SK-N-SH treated with all-trans-retinoic acid at 6 μM for 48 hours (cell line): ENCODE results near the gene TRAPPC4.
A peak's percentile ranks its signal among the peaks of the same experiment; 100 is the strongest.

Experiments used
- ATAC-seq: fragments of 200-7000 bp; cut with Tn5 transposase; 3 replicates; pipeline ENCODE4 v1.9.1; 2020; ENCODE audit warnings: mild to moderate bottlenecking, moderate library complexity
- ARNTL ChIP-seq: fragments of 450-650 bp; formaldehyde crosslinking; IDR thresholded peaks from 2 replicates; pipeline ENCODE4 v1.5.0; 2020; ENCODE audit warnings: low read depth, mild to moderate bottlenecking, moderate library complexity, borderline replicate concordance
- BACH2 ChIP-seq: fragments of 250-450 bp; sonication (Bioruptor Pico); IDR thresholded peaks from 2 replicates; pipeline ENCODE4 v1.9.0; 2021; ENCODE audit warnings: mild to moderate bottlenecking, borderline replicate concordance
- CREB5 ChIP-seq: fragments of 250-450 bp; sonication (Bioruptor Pico); IDR thresholded peaks from 2 replicates; pipeline ENCODE4 v1.5.1; 2020; ENCODE audit warnings: low read depth, mild to moderate bottlenecking, moderate library complexity
- CSDC2 ChIP-seq: fragments of 250-450 bp; sonication (Bioruptor Pico); IDR thresholded peaks from 2 replicates; pipeline ENCODE4 v1.5.0; 2020; ENCODE audit warnings: mild to moderate bottlenecking, moderate library complexity
- ESRRG ChIP-seq: fragments of 250-450 bp; sonication (Bioruptor Pico); IDR thresholded peaks from 2 replicates; pipeline ENCODE4 v1.6.1; 2021; ENCODE audit warnings: mild to moderate bottlenecking
- GLIS3 ChIP-seq: fragments of 250-450 bp; sonication (Bioruptor Pico); IDR thresholded peaks from 2 replicates; pipeline ENCODE4 v1.5.0; 2020; ENCODE audit warnings: mild to moderate bottlenecking, moderate library complexity
- ISL1 ChIP-seq: fragments of 250-450 bp; sonication (Bioruptor Pico); IDR thresholded peaks from 2 replicates; pipeline ENCODE4 v2.1.2; 2022; ENCODE audit warnings: mild to moderate bottlenecking, moderate library complexity
- OSR1 ChIP-seq: fragments of 250-450 bp; sonication (Bioruptor Pico); IDR thresholded peaks from 2 replicates; pipeline ENCODE4 v1.8.0; 2022; ENCODE audit warnings: moderate library complexity, mild to moderate bottlenecking, inconsistent platforms
- PATZ1 ChIP-seq: fragments of 250-450 bp; sonication (Bioruptor Pico); IDR thresholded peaks from 2 replicates; pipeline ENCODE4 v1.8.0; 2020; ENCODE audit warnings: mild to moderate bottlenecking, moderate library complexity, borderline replicate concordance
- POU6F1 ChIP-seq: fragments of 250-450 bp; sonication (Bioruptor Pico); IDR thresholded peaks from 2 replicates; pipeline ENCODE4 v1.8.0; 2021; ENCODE audit warnings: low read depth, mild to moderate bottlenecking, moderate library complexity, borderline replicate concordance
- PPARA ChIP-seq: fragments of 250-450 bp; sonication (Bioruptor Pico); IDR thresholded peaks from 2 replicates; pipeline ENCODE4 v1.5.0; 2020; ENCODE audit warnings: mild to moderate bottlenecking, borderline replicate concordance
- RARB ChIP-seq: fragments of 250-450 bp; sonication (Bioruptor Pico); IDR thresholded peaks from 2 replicates; pipeline ENCODE4 v1.8.0; 2021; ENCODE audit warnings: mild to moderate bottlenecking, moderate library complexity
- SNAI2 ChIP-seq: fragments of 250-450 bp; sonication (Bioruptor Pico); IDR thresholded peaks from 2 replicates; pipeline ENCODE4 v1.5.0; 2020; ENCODE audit warnings: mild to moderate bottlenecking, moderate library complexity
- TCF4 ChIP-seq: fragments of 250-450 bp; sonication (Bioruptor Pico); IDR thresholded peaks from 2 replicates; pipeline ENCODE4 v1.8.0; 2021; ENCODE audit warnings: mild to moderate bottlenecking, moderate library complexity, borderline replicate concordance
- TOX ChIP-seq: fragments of 250-450 bp; sonication (Bioruptor Pico); IDR thresholded peaks from 2 replicates; pipeline ENCODE4 v1.8.0; 2021; ENCODE audit warnings: mild to moderate bottlenecking, moderate library complexity, borderline replicate concordance
- ZC3H10 ChIP-seq: fragments of 250-450 bp; sonication (Bioruptor Pico); IDR thresholded peaks from 2 replicates; pipeline ENCODE4 v1.5.1; 2021; ENCODE audit warnings: mild to moderate bottlenecking, moderate library complexity
- ZFP3 ChIP-seq: fragments of 250-450 bp; sonication (Bioruptor Pico); IDR thresholded peaks from 2 replicates; pipeline ENCODE4 v1.5.0; 2020; ENCODE audit warnings: mild to moderate bottlenecking, moderate library complexity
- ZFP30 ChIP-seq: fragments of 450-650 bp; formaldehyde crosslinking; IDR thresholded peaks from 2 replicates; pipeline ENCODE4 v1.5.0; 2022; ENCODE audit warnings: mild to moderate bottlenecking, moderate library complexity
- ZNF565 ChIP-seq: fragments of 450-650 bp; formaldehyde crosslinking; conservative IDR thresholded peaks from 2 replicates; pipeline ENCODE4 v1.5.0; 2020; ENCODE audit warnings: low read depth, mild to moderate bottlenecking, moderate library complexity
- ZNF70 ChIP-seq: fragments of 450-650 bp; formaldehyde crosslinking; IDR thresholded peaks from 2 replicates; pipeline ENCODE4 v1.5.0; 2020; ENCODE audit warnings: mild to moderate bottlenecking, moderate library complexity
- ZNF8 ChIP-seq: fragments of 450-650 bp; formaldehyde crosslinking; IDR thresholded peaks from 2 replicates; pipeline ENCODE4 v1.5.0; 2020; ENCODE audit warnings: mild to moderate bottlenecking, moderate library complexity
- TF ChIP-seq, protein P1 (sequence below): fragments of 250-450 bp; sonication (Bioruptor Pico); IDR thresholded peaks from 2 replicates; pipeline ENCODE4 v1.5.1; 2021; ENCODE audit warnings: mild to moderate bottlenecking, moderate library complexity

Gene TRAPPC4

GRCh38 chr11:119029340-119030028 is 10.9 kb downstream of the TRAPPC4 start:
- peak; percentile 1; the same call in 1 of the 3 replicates for ATAC-seq

GRCh38 chr11:119030029-119030328 is 11.4 kb downstream of the TRAPPC4 start:
- no peak; the same call in 2 of the 3 replicates for ATAC-seq
- TF ChIP-seq ZC3H10 (CRISPR knock-in tag) = no peak

More at GRCh38 chr11:119029340-119030028, 10.9 kb downstream of the TRAPPC4 start:
- no peak for TF ChIP-seq OSR1 (CRISPR knock-in tag)
- no peak for TF ChIP-seq ZFP3 (CRISPR knock-in tag)
- no peak for TF ChIP-seq ZFP30
- TF ChIP-seq TOX (CRISPR knock-in tag) = no peak
- no peak for TF ChIP-seq TCF4 (CRISPR knock-in tag)
- TF ChIP-seq ESRRG = no peak
- TF ChIP-seq RARB = no peak
- no peak for TF ChIP-seq POU6F1 (CRISPR knock-in tag)
- TF ChIP-seq, protein P1, sequence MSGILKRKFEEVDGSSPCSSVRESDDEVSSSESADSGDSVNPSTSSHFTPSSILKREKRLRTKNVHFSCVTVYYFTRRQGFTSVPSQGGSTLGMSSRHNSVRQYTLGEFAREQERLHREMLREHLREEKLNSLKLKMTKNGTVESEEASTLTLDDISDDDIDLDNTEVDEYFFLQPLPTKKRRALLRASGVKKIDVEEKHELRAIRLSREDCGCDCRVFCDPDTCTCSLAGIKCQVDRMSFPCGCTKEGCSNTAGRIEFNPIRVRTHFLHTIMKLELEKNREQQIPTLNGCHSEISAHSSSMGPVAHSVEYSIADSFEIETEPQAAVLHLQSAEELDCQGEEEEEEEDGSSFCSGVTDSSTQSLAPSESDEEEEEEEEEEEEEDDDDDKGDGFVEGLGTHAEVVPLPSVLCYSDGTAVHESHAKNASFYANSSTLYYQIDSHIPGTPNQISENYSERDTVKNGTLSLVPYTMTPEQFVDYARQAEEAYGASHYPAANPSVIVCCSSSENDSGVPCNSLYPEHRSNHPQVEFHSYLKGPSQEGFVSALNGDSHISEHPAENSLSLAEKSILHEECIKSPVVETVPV (CRISPR knock-in tag) = no peak
- TF ChIP-seq PATZ1 (CRISPR knock-in tag) = no peak
- no peak for TF ChIP-seq PPARA
- TF ChIP-seq ZC3H10 (CRISPR knock-in tag) = no peak
- TF ChIP-seq, all 23 proteins: peak for 0

GRCh38 chr11:119030329-119031047 is 11.9 kb downstream of the TRAPPC4 start, which contains the start of gene SLC37A4:
Gene SLC37A4, minus strand, starts transcription at chr11:119030877.
- no peak for TF ChIP-seq TCF4 (CRISPR knock-in tag)
- no peak for TF ChIP-seq ZNF8 (CRISPR knock-in tag)
- no peak for TF ChIP-seq GLIS3
- no peak for TF ChIP-seq ARNTL (CRISPR knock-in tag)
- no peak for TF ChIP-seq TOX (CRISPR knock-in tag)
- TF ChIP-seq ZNF70 (CRISPR knock-in tag) = no peak
- no peak for TF ChIP-seq CREB5 (CRISPR knock-in tag)
- no peak for TF ChIP-seq PPARA
- TF ChIP-seq, protein P1 (CRISPR knock-in tag) = no peak
- no peak for TF ChIP-seq CSDC2 (CRISPR knock-in tag)
- no peak for TF ChIP-seq ZC3H10 (CRISPR knock-in tag)
- no peak for TF ChIP-seq SNAI2 (CRISPR knock-in tag)
- TF ChIP-seq RARB = no peak
- TF ChIP-seq ZNF565 (CRISPR knock-in tag) = no peak
- TF ChIP-seq BACH2 (CRISPR knock-in tag) = no peak
- TF ChIP-seq ISL1 = no peak
- no peak for TF ChIP-seq POU6F1 (CRISPR knock-in tag)
- TF ChIP-seq PATZ1 (CRISPR knock-in tag) = no peak
- ATAC-seq = peak; percentile 92
